ENCODE data around the gene SIGLEC1.

Gene SIGLEC1

DNA sequence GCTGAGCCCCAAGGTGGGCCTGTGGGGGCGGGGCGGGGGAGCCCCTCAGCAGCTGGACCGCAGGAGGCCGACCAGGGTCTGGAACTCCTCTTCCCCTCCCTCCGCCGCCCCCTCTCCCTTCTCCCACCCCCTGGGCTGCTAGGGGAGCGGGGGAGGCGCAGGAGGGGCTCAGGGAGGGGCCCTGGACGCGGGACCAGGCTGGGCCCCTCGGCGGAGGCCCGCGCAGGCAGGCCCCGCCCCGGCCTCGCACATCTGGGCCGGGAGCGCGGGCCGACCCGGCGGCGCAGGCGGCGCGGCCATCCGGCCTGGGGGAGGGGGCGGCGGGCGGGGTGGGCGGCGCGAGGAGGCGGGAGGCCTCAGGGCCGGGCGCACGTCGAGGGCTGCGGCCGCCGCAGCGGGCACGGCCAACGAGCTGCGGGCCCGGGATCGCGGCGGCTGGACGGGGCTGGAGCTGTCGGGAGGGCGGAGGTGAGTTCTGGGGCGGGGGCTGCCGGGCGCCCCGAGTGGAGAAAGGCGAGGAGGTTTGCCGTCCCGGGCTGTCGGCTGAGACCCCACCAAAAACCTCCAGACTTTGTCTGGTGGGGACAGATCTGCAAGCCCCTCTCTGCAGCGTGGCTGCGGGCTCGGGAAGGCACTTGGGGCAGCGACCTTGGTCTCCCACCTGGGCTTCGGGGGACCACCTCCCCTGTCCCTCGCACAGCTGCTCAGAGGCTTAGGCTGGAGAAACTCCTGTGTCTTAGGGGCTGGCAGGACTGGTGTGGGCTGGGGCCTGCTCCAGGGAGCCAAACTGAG is 20.1 kb upstream of the SIGLEC1 start, which contains the start of gene HSPA12B:
Gene HSPA12B (plus strand): TSS at position 359 of the 792 bp plus-strand sequence. CDS start 5,990 bp downstream, outside the sequence.
- TF ChIP-seq, protein P1, sequence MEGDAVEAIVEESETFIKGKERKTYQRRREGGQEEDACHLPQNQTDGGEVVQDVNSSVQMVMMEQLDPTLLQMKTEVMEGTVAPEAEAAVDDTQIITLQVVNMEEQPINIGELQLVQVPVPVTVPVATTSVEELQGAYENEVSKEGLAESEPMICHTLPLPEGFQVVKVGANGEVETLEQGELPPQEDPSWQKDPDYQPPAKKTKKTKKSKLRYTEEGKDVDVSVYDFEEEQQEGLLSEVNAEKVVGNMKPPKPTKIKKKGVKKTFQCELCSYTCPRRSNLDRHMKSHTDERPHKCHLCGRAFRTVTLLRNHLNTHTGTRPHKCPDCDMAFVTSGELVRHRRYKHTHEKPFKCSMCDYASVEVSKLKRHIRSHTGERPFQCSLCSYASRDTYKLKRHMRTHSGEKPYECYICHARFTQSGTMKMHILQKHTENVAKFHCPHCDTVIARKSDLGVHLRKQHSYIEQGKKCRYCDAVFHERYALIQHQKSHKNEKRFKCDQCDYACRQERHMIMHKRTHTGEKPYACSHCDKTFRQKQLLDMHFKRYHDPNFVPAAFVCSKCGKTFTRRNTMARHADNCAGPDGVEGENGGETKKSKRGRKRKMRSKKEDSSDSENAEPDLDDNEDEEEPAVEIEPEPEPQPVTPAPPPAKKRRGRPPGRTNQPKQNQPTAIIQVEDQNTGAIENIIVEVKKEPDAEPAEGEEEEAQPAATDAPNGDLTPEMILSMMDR (IDR thresholded peaks at IDR 0.05; ENCODE audit: insufficient read depth, low read length, missing control alignments) = no peak
- ChIA-PET CTCF (interaction anchor here (0.6 to 7.2 kb wide), 4 partner anchors 8 to 22 kb away, joined by 3 to 41 read pairs (median 3); no protein-coding TSS in a partner anchor), POLR2A (no interaction called here)
- DNase-seq (ENCODE audit: low read depth, low spot score) = no peak
- no peak within 1 kb of the TSS for H3K4me3 ChIP-seq (ENCODE audit: low read depth, low read length)

DNA sequence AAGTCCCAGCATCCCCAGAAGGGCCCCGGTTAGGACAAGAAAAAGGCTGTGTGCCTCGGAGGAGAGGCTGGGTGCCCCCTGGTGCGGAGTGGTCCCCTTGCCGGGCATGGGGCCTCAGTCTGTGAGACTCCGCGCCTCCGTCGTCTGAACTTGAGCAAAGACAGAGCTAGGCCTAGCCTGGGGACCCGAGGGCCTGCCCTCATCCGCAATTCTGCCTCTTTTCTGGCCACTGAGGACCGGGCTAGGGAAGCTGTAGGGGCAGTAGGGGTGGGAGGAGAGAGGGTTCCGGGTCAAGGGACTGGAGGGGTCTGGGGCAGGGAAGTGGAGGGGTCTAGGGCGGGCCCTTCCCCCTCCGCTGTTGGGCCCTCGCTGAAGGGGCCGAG is 19.5 kb upstream of the SIGLEC1 start:
- ChIA-PET POLR2A (interaction anchor here (0.7 kb wide), 1 partner anchor 36 kb away, joined by 3 read pairs; no protein-coding TSS in a partner anchor), CTCF (interaction anchor here (0.8 to 7.2 kb wide), 3 partner anchors 8 to 21 kb away, joined by 3 to 41 read pairs (median 3); no protein-coding TSS in a partner anchor)
- DNase-seq (ENCODE audit: low read depth, low spot score) = no peak
- H3K4me3 ChIP-seq (ENCODE audit: low read depth, low read length) = no peak overlapping the region
- TF ChIP-seq, protein P1 (IDR thresholded peaks at IDR 0.05; ENCODE audit: insufficient read depth, low read length, missing control alignments) = no peak

DNA sequence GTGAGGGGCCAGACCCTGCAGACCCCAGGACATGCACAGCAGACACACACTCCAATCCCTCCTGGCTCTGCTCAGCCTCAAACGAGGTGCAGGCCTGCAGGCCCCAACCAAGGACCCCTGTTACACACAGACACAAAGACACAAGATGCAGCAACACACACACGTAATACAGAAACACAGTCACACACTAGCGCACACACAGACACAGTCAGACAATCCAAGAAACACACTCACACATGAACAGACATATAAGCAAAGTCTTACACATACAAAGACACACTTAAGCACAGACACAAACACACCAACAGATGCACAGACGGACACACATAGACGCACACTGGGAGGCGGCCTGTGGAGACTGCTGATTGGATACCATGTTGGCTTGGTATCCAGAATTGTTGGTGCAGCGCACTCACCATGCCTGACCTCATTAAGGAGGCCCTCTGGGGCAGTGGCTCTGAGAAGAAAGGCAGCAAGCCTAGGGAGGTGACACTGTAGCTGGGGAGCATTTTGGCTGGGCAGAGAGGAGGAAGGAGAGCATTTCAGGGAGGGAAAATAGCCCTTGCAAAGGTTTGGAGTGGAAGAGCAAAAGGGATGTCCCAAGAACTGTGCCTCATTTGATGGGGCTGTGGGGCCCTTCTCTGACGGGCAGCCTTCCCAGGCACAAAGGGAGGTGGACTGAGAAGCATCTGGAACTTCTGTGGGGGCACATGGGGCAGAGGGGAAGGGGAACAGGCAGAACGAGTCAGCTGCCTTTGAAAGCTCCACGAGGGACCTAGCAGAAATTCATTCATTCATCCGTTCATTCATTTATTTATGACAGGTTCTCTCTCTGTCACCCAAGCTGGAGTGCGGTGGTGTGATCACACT is 18.6 kb upstream of the SIGLEC1 start:
- TF ChIP-seq, protein P1 (IDR thresholded peaks at IDR 0.05; ENCODE audit: insufficient read depth, low read length, missing control alignments) = no peak
- no peak for DNase-seq (ENCODE audit: low read depth, low spot score)
- no peak overlapping the region for H3K4me3 ChIP-seq (ENCODE audit: low read depth, low read length)
- ChIA-PET POLR2A (interaction anchor here (0.7 kb wide), 1 partner anchor 37 kb away, joined by 3 read pairs; no protein-coding TSS in a partner anchor), CTCF (interaction anchor here (0.8 to 7.2 kb wide), 2 partner anchors 9 to 21 kb away, joined by 3 to 41 read pairs; no protein-coding TSS in a partner anchor)

DNA sequence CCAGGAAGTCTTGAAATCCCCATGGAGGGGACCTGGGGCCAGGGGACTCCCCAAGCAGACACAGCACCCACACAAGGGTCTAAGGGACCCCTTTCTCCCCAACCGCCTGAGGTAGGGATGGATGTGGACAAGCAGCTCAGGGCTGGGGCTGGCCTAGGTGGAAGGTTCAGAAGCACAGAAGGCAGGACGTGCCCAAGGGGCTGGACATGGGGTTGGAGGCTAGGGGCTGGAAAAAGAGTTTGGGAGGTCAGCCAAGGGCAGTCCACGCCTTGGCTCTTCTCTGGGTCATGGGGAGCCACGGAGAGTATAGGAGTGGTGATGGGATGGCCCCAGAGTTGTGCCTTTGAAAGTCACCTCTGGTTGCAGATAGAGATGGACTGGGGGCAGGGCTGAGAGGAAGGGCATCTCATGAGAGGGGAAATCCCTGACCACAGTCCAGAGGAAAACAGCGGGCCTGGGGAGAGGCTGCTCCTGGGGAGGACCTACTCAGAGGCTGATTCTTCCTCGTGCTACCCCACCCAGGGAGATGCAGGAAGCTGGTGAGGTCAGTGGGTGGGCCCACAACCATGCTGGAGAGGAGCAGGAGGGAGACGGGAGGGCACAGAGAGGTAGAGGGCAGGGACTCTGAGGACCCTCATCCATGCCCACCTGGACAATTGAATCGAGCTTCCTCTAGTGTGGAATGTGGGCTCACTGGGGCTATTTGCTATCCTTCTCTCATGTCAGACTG is 17.6 kb upstream of the SIGLEC1 start:
- POLR2A ChIA-PET = no interaction called here

DNA sequence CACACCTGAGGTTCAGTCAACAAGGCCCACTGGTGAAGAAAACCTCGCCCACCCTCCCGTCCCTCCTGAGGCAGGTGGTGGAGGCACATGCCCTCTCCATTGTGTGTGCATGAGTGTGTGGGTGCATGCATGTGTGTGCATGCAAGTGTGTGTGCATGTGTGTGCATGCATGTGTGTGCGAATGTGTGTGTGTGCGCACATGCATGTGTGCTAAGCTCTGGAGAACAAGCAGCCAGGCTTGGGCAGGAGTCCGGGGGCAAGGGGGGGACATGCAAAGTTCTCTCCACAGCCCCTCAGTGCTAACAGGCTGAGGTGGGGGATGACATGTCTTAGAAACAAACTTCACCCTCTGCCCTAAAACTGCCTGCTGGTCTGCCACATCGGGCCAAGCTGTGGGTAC is 17.0 kb upstream of the SIGLEC1 start:
- TF ChIP-seq, protein P1 (IDR thresholded peaks at IDR 0.05; ENCODE audit: insufficient read depth, low read length, missing control alignments) = no peak
- POLR2A ChIA-PET = no interaction called here
- no peak overlapping the region for H3K4me3 ChIP-seq (ENCODE audit: low read depth, low read length)
- no peak for DNase-seq (ENCODE audit: low read depth, low spot score)
- CTCF ChIA-PET = interaction anchor here (1.0 to 7.2 kb wide), 6 partner anchors 13 to 126 kb away, joined by 3 to 41 read pairs (median 4); no protein-coding TSS in a partner anchor

More for the DNA sequence above, 17.6 kb upstream of the SIGLEC1 start:
- no peak for DNase-seq (ENCODE audit: low read depth, low spot score)
- TF ChIP-seq, protein P1 (IDR thresholded peaks at IDR 0.05; ENCODE audit: insufficient read depth, low read length, missing control alignments) = no peak
- CTCF ChIA-PET = interaction anchor here (1.0 to 7.2 kb wide), 4 partner anchors 20 to 125 kb away, joined by 3 to 41 read pairs (median 4); no protein-coding TSS in a partner anchor
- no peak overlapping the region for H3K4me3 ChIP-seq (ENCODE audit: low read depth, low read length)

Measured in AG04449 (cell line).